GM10248 (cell line): ENCODE data around the gene SPECC1L.

Experiments used
- CTCF ChIA-PET: fragments of 300-600 bp; sonication (Branson Sonifier 250); formaldehyde crosslinking; extraction: SDS; loops from one replicate; lab custom pipeline; 2021; ENCODE audit warnings: antibody characterized with exemption; lab: Yijun Ruan, JAX
- POLR2A ChIA-PET: fragments of 350-650 bp; sonication (Branson Sonifier 250); formaldehyde crosslinking; extraction: SDS; loops from one replicate; lab custom pipeline; 2020; ENCODE audit warnings: antibody characterized with exemption; lab: Yijun Ruan, JAX
- DNase-seq: peaks from one replicate; pipeline ENCODE4 v3.0.0; 2012; ENCODE audit errors: extremely low spot score
- TF ChIP-seq, protein P1 (sequence below): IDR thresholded peaks from 2 replicates; pipeline ENCODE4 v1.5.1; 2012; ENCODE audit warnings: mild to moderate bottlenecking, low read depth; ENCODE audit errors: extremely low read depth, missing control alignments, control extremely low read depth

Gene SPECC1L

GRCh38 chr22:24446260-24446611, 175.6 kb downstream of the SPECC1L start:
- TF ChIP-seq, protein P1, sequence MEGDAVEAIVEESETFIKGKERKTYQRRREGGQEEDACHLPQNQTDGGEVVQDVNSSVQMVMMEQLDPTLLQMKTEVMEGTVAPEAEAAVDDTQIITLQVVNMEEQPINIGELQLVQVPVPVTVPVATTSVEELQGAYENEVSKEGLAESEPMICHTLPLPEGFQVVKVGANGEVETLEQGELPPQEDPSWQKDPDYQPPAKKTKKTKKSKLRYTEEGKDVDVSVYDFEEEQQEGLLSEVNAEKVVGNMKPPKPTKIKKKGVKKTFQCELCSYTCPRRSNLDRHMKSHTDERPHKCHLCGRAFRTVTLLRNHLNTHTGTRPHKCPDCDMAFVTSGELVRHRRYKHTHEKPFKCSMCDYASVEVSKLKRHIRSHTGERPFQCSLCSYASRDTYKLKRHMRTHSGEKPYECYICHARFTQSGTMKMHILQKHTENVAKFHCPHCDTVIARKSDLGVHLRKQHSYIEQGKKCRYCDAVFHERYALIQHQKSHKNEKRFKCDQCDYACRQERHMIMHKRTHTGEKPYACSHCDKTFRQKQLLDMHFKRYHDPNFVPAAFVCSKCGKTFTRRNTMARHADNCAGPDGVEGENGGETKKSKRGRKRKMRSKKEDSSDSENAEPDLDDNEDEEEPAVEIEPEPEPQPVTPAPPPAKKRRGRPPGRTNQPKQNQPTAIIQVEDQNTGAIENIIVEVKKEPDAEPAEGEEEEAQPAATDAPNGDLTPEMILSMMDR: no peak
- no peak for DNase-seq
- CTCF ChIA-PET: interaction anchor here (1.6 to 1.7 kb wide), 3 partner anchors 9 to 61 kb away, joined by 3 to 5 read pairs (median 4); no protein-coding TSS in a partner anchor
- POLR2A ChIA-PET: no interaction called here

DNA sequence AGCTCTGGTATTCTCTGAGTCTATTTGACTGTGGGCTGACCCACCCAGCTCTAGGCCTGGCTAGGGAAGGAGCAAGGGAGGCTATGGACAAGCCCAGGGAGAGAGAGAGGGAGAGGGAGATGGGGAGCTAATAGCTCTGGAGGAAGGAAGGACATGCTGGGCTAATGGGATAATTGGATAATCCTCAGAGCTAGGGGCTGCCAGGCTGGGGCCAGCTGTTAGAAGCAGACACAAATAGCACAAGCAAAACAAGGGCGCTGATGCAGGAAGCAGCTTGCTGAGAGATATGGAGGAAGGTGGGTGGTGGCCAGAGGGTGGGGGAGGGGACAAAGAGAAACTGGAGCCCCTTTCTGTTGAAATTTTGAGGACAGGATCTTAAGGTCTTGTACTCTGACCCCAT, 180.0 kb downstream of the SPECC1L start:
- TF ChIP-seq, protein P1: no peak
- no peak for DNase-seq
- CTCF ChIA-PET: interaction anchor here (1.6 kb wide), 1 partner anchor 23 kb away, joined by 3 read pairs; no protein-coding TSS in a partner anchor
- POLR2A ChIA-PET: no interaction called here

DNA sequence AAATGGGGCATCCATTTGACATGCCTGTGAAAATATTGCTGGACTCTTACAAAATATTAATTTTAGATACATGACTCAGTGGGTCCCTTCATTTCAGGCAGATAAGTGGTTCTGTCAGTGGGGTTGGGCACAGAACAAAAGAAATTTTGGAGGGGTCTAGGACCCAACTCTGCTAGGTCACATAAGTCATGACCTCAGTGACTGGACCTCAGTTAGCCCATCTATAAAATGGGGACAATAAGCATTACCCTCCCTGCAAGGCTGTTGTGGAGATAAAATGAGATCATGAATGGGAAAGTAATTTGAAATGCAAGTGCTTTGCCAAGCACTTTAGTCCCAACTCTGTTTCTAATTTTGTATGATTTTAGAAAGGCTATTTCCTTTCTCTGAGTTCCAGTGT, 180.5 kb downstream of the SPECC1L start:
- DNase-seq: no peak
- ChIA-PET POLR2A (no interaction called here), CTCF (no interaction called here)
- TF ChIP-seq, protein P1: no peak

GRCh38 chr22:24453853-24454252, 183.2 kb downstream of the SPECC1L start:
- CTCF ChIA-PET: interaction anchor here (1.1 kb wide), 1 partner anchor 11 kb away, joined by 4 read pairs; no protein-coding TSS in a partner anchor
- TF ChIP-seq, protein P1: no peak
- POLR2A ChIA-PET: no interaction called here
- DNase-seq: no peak

DNA sequence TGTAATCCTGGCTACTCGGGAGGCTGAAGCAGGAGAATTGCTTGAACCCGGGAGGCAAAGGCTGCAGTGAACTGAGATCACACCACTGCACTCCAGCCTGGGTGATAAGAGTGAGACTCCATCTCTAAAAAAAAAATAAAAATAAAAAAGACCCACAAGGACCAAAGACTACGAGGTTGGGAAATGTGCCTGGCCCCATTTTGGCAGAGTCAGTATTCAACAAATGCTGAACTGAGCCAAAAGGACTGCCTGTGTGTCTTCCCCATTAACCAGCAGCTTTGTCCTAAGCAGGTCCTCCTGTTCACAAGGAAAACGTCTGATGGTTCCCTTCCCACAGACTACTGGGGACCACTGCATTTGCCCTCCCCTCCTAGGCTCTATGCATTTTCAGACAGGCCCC, 184.4 kb downstream of the SPECC1L start:
- POLR2A ChIA-PET: no interaction called here

DNA sequence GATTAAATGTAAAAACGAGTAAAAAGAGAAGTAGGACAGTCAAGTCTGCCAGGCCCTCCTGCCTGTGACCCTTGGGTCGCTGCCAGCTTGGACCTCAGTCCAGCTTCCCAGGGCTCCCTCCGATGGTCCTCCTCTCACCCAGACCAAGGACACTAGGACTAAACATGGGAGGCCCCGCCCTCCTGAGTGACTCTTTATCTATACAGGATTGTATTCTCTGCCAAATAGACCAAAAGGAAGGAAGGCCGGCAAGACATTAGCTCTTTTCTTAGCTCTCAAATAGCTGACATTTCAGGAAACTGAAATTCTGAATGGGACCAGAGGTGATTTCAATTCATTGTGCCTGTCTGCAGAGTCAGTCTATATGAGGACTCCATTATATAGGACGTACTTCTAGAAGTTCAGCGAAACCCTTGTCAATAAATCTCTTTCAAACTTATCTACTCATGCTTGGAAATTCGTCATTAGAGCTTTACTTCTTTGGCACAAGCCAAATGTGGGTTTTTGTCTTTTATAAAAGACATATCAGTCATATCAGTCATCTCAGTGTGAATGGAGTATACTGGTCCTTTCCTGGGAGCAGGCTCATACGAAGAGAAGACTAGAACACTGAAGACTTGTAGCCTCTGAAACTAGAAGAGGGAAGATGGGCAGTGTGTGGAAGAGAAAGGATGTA, 185.3 kb downstream of the SPECC1L start:
- TF ChIP-seq, protein P1: no peak
- ChIA-PET POLR2A (interaction anchor here (0.5 kb wide), 1 partner anchor 8 kb away, joined by 3 read pairs; no protein-coding TSS in a partner anchor), CTCF (interaction anchor here (0.9 to 4.2 kb wide), 10 partner anchors 10 to 58 kb away, joined by 3 to 13 read pairs (median 4); no protein-coding TSS in a partner anchor)
- no peak for DNase-seq

More for the DNA sequence above, 184.4 kb downstream of the SPECC1L start:
- CTCF ChIA-PET: interaction anchor here (1.0 to 4.2 kb wide), 6 partner anchors 10 to 59 kb away, joined by 3 to 13 read pairs (median 4); no protein-coding TSS in a partner anchor
- TF ChIP-seq, protein P1: no peak
- no peak for DNase-seq
